OCI-LY1 (cell line): ENCODE data around the gene SOX13.

Source experiments
- EZH2 ChIP-seq: fragments of 200-600 bp; sonication (generic), shearing (Covaris generic); IDR thresholded peaks from 2 replicates; pipeline ENCODE4 v1.8.0; 2017; ENCODE audit warnings: borderline replicate concordance, mixed run types, mild to moderate bottlenecking, antibody characterized with exemption, low read length, moderate library complexity, mixed read lengths
- TF ChIP-seq, protein P1 (sequence below): fragments of 200-600 bp; sonication (generic), shearing (Covaris generic); IDR thresholded peaks from 2 replicates; pipeline ENCODE4 v1.5.1; 2017; ENCODE audit warnings: mild to moderate bottlenecking, antibody characterized with exemption, low read length, moderate library complexity, mixed read lengths

DNA sequence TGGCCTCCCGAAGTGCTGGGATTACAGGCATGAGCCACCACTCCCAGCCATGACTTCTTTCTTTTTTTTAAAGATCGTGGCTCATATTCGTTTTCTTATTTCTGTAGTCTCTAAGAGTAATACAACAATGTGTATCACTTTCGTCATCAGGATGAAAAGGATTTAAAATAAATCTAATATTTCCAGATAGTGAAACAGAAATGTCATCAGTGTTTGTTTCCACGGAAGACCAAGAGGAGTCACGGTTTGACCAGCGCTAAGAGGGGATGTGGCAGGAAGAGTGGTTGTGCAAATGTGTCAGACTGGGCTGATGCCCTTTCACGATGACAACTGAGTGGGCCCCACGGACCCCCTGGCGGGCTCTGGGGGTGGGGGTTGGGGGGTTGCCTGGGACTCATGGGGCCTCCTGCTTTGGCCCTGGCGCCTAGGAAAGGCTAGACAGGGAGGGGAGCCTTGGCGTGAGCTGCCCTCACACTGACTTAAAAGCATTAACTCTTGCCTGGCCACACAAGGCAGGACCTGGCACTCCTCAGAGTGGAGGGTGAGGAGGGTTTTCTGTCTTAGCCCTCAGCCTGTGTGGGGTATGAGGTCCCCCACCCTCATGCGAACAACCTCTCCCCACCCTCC is 8.4 kb downstream of the SOX13 start:
- TF ChIP-seq, protein P1, sequence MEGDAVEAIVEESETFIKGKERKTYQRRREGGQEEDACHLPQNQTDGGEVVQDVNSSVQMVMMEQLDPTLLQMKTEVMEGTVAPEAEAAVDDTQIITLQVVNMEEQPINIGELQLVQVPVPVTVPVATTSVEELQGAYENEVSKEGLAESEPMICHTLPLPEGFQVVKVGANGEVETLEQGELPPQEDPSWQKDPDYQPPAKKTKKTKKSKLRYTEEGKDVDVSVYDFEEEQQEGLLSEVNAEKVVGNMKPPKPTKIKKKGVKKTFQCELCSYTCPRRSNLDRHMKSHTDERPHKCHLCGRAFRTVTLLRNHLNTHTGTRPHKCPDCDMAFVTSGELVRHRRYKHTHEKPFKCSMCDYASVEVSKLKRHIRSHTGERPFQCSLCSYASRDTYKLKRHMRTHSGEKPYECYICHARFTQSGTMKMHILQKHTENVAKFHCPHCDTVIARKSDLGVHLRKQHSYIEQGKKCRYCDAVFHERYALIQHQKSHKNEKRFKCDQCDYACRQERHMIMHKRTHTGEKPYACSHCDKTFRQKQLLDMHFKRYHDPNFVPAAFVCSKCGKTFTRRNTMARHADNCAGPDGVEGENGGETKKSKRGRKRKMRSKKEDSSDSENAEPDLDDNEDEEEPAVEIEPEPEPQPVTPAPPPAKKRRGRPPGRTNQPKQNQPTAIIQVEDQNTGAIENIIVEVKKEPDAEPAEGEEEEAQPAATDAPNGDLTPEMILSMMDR, result no peak
- TF ChIP-seq EZH2, result no peak
